ENCODE measurements around the gene CA10.

DNA sequence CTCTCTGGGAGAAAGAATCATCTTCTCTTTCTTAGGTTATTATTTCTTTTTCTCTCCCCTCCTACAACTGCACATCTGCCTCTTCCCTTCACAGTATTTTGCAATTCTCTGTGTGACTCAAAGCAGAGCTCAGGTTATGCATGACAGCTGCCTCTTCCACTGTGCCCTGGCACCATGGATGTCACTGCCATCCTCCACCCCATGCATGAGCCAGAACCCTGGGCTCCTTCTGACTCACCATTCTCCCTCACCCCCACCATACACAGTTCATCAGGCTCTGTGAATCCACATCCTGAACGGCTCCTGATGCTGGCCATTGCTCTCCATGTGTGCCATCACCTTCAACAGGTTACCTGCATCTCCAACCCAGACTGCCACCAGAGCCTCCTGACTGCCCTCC, 23.9 kb downstream of the CA10 start:
- no peak for TF ChIP-seq POLR2AphosphoS5 (IDR thresholded peaks at IDR 0.05; ENCODE audit: low read depth)
- TF ChIP-seq, protein P1, sequence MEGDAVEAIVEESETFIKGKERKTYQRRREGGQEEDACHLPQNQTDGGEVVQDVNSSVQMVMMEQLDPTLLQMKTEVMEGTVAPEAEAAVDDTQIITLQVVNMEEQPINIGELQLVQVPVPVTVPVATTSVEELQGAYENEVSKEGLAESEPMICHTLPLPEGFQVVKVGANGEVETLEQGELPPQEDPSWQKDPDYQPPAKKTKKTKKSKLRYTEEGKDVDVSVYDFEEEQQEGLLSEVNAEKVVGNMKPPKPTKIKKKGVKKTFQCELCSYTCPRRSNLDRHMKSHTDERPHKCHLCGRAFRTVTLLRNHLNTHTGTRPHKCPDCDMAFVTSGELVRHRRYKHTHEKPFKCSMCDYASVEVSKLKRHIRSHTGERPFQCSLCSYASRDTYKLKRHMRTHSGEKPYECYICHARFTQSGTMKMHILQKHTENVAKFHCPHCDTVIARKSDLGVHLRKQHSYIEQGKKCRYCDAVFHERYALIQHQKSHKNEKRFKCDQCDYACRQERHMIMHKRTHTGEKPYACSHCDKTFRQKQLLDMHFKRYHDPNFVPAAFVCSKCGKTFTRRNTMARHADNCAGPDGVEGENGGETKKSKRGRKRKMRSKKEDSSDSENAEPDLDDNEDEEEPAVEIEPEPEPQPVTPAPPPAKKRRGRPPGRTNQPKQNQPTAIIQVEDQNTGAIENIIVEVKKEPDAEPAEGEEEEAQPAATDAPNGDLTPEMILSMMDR (IDR thresholded peaks at IDR 0.05; ENCODE audit: insufficient read depth, low read length), result no peak

Measured in HL-60 (cell line).